Measurements from ENCODE around the gene PLA2G4C. TPM values are rescaled to one million over a fixed set of nuclear protein-coding genes. Genes with fewer than 3 reads are reported as not detected.

Gene PLA2G4C, protein sequence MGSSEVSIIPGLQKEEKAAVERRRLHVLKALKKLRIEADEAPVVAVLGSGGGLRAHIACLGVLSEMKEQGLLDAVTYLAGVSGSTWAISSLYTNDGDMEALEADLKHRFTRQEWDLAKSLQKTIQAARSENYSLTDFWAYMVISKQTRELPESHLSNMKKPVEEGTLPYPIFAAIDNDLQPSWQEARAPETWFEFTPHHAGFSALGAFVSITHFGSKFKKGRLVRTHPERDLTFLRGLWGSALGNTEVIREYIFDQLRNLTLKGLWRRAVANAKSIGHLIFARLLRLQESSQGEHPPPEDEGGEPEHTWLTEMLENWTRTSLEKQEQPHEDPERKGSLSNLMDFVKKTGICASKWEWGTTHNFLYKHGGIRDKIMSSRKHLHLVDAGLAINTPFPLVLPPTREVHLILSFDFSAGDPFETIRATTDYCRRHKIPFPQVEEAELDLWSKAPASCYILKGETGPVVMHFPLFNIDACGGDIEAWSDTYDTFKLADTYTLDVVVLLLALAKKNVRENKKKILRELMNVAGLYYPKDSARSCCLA
- total RNA-seq (1 to 10 TPM; 2.9 to 6.9 (median 4.9) TPM), polyA plus RNA-seq (10 to 100 TPM in 1 of 2 donors, 1 to 10 TPM in 1; 3.6 to 32.0 TPM)
- long read RNA-seq, donor 1, transcript PLA2G4C-222 (17 exons, 1,984 nt), result major isoform, 6 of 14 reads
- long read RNA-seq, donor 1, partial matches to known transcripts, result 2 of 14 reads
- long read RNA-seq, donor 1, other reads (novel, unspliced or antisense), result 2 of 14 reads
- long read RNA-seq, donor 2, result 0 reads
- long read RNA-seq, donor 3, partial matches to known transcripts, result 0 of 2 reads
- long read RNA-seq, donor 3, other reads (novel, unspliced or antisense), result 1 of 2 reads

DNA sequence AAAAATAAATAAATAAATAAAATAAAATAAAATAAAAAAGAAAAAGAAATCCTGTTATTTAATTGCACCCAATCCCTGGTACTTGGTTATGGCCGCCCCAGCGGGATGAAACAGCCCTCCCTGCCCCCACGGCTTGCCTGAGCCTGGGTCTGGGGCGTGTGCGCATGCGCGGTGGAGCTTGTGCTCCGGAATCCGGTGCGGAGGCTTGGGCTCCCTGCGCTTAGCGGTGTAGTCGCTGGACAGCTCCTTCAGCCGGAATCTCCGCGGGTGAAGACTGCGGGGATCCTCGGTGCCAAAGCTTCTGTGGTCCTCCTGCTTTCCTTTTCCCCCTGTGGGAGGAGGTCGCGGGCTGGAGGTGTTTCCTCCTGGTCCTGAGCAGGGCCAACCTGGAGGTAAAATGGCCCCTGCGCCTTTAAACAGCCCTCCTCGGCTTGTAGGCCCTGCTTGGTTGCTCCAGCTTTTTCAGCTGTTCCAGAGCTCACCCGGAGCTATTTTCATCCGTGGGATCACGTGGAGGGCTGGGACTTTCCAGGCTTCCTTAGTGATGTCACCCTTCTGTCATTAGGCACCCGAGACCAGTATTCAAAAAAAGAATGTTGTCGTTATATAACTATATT lies at the start of gene PLA2G4C:
PLA2G4C (minus strand) TSS at position 468 of the 617 bp plus-strand sequence. CDS start 4,288 bp downstream, outside the sequence.
- TF ChIP-seq POLR2A (IDR thresholded peaks at IDR 0.05) (peak; percentile 51), EP300 (IDR thresholded peaks at IDR 0.05) (no peak)
- TF ChIP-seq, protein P1, sequence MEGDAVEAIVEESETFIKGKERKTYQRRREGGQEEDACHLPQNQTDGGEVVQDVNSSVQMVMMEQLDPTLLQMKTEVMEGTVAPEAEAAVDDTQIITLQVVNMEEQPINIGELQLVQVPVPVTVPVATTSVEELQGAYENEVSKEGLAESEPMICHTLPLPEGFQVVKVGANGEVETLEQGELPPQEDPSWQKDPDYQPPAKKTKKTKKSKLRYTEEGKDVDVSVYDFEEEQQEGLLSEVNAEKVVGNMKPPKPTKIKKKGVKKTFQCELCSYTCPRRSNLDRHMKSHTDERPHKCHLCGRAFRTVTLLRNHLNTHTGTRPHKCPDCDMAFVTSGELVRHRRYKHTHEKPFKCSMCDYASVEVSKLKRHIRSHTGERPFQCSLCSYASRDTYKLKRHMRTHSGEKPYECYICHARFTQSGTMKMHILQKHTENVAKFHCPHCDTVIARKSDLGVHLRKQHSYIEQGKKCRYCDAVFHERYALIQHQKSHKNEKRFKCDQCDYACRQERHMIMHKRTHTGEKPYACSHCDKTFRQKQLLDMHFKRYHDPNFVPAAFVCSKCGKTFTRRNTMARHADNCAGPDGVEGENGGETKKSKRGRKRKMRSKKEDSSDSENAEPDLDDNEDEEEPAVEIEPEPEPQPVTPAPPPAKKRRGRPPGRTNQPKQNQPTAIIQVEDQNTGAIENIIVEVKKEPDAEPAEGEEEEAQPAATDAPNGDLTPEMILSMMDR (IDR thresholded peaks at IDR 0.05), result no peak
- peak; percentile 86 to 93 (median 87) for DNase-seq
- WGBS, 3 donors, result 1% methylated on average over 27 of the region's 27 CpGs
- peak within 1 kb of the TSS; percentile 49 for H3K4me3 ChIP-seq
- H3K4me1 ChIP-seq (ENCODE audit: insufficient read depth), result no peaks in the 10 kb centered on the region
- no peaks in the 10 kb centered on the region for H3K9me3 ChIP-seq
- H3K27me3 ChIP-seq, result no peaks in the 10 kb centered on the region
- H3K27ac ChIP-seq, result peak within 1 kb of the TSS; percentile 60 to 62
- no peaks in the 10 kb centered on the region for H3K36me3 ChIP-seq
- intact Hi-C loops (cut with DNase I), result loop anchor here in 2 of 4 donors (5.0 to 10.0 kb wide), 3 partner anchors 37 to 144 kb away; partner anchors contain the start of gene CARD8 (in 1 of the 2)

DNA sequence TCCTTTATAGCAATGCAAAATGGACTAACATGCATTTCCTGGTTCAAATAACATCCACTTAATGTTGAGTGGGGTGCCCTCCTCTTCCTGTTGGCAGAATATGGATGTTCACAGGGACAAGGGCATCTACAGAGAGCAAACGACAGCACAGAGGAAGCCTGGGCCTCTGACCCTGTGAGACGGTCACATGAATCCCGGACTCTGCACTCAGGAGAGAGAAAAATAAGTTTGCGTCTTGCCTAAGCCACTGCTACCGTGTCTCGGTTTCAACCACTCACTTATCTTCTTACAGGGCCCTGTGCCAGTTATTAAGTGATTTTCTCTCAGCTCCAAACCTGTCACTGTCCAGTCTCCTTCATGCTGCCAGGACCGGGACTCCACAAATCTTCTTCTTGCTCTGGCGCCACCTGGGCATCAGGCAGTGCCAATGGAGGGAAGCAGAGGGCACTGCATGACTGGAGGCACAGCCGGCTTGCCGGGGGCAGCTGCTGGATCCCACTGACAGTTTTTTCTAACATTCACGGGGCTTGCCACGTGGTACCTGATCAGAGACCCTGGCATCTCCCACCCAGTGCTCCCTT lies 47.7 kb upstream of the PLA2G4C start:
- Histone ChIP-seq H3K4me1 (ENCODE audit: insufficient read depth) (no peaks in the 10 kb centered on the region), H3K36me3 (no peaks in the 10 kb centered on the region), H3K4me3 (no peak overlapping the region), H3K9me3 (no peaks in the 10 kb centered on the region), H3K27ac (no peak overlapping the region), H3K27me3 (no peaks in the 10 kb centered on the region)
- no peak for DNase-seq
- TF ChIP-seq EP300 (IDR thresholded peaks at IDR 0.05), result no peak
- TF ChIP-seq, protein P1 (IDR thresholded peaks at IDR 0.05), result no peak
- no peak for TF ChIP-seq POLR2A (IDR thresholded peaks at IDR 0.05)
- WGBS, 3 donors, result 84 to 89% (median 85%) methylated on average over 12 of the region's 12 CpGs
- intact Hi-C loops (cut with DNase I), result loop anchor here in 2 of 4 donors (10.0 kb wide), 2 partner anchors 53 to 193 kb away; no protein-coding TSS in a partner anchor

DNA sequence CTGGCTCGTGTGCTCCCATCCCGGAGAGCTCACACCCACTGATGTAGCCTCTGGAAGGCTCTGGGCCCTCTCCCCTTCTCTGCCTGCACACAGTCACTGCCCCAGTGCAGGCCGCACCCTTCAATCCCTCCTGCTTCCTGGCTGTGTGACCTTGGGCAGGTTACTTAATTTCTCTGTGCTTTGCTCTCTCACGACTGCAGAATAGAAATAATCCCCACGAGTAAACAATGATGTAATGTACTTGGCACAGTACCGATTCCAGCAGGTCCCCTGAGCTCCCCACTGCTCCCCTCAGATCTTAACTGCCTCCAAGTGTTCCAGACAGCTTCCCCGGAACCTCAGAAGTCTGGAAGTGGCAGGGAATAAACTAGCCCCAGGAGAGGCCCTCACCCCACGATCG lies 43.4 kb upstream of the PLA2G4C start:
- TF ChIP-seq, protein P1 (IDR thresholded peaks at IDR 0.05), result no peak
- TF ChIP-seq EP300 (IDR thresholded peaks at IDR 0.05), result no peak
- TF ChIP-seq POLR2A (IDR thresholded peaks at IDR 0.05), result no peak
- Histone ChIP-seq H3K27me3 (no peaks in the 10 kb centered on the region), H3K4me3 (no peak overlapping the region), H3K9me3 (no peaks in the 10 kb centered on the region), H3K27ac (no peak overlapping the region), H3K4me1 (ENCODE audit: insufficient read depth) (no peaks in the 10 kb centered on the region), H3K36me3 (no peaks in the 10 kb centered on the region)
- 48 to 56% (median 56%) methylated on average over 9 of the region's 9 CpGs for whole genome bisulfite sequencing, 3 donors
- intact Hi-C loops (cut with DNase I), result loop anchor here in 3 of 4 donors (5.0 to 10.0 kb wide), 3 partner anchors 42 to 189 kb away; partner anchors contain the start of gene PLA2G4C (in 1 of the 3)
- DNase-seq, result no peak
